ENCODE data around the gene APOBEC3A. TPM values are rescaled to one million over a fixed set of nuclear protein-coding genes. Genes with fewer than 3 reads are reported as not detected.

The APOBEC3A gene
- total RNA-seq, 4 donors from 2014 or later = 3.3 TPM; not detected in 3

GRCh38 chr22:38966380-38966702, 8.9 kb downstream of the APOBEC3A start:
- H3K4me1 ChIP-seq = no peaks in the 10 kb centered on the region
- TF ChIP-seq CTCF (IDR thresholded peaks at IDR 0.05) (no peak), POLR2A (IDR thresholded peaks at IDR 0.05) (no peak), EP300 (IDR thresholded peaks at IDR 0.05) (no peak)

GRCh38 chr22:38966942-38967341, 9.5 kb downstream of the APOBEC3A start:
- Histone ChIP-seq H3K4me1 (no peaks in the 10 kb centered on the region), H3K9me3 (no peaks in the 10 kb centered on the region), H3K27me3 (no peaks in the 10 kb centered on the region), H3K27ac (no peak overlapping the region), H3K4me3 (no peak overlapping the region), H3K36me3 (no peaks in the 10 kb centered on the region)
- TF ChIP-seq POLR2A (IDR thresholded peaks at IDR 0.05) (no peak), CTCF (IDR thresholded peaks at IDR 0.05) (no peak), EP300 (IDR thresholded peaks at IDR 0.05) (no peak)
- DNase-seq (ENCODE audit: low spot score in 2 of 2) = no peak
- WGBS, 2 donors = 85 to 87% methylated on average over 6 to 7 of the region's 7 CpGs

More at GRCh38 chr22:38966380-38966702, 8.9 kb downstream of the APOBEC3A start:
- Histone ChIP-seq H3K27me3 (no peaks in the 10 kb centered on the region), H3K9me3 (no peaks in the 10 kb centered on the region), H3K36me3 (no peaks in the 10 kb centered on the region), H3K4me3 (no peak overlapping the region), H3K27ac (no peak overlapping the region)
- no peak for DNase-seq (ENCODE audit: low spot score in 2 of 2)
- WGBS, 2 donors = 44 to 48% methylated on average over 5 of the region's 5 CpGs

GRCh38 chr22:38967451-38968450, 10.3 kb downstream of the APOBEC3A start:
- Histone ChIP-seq H3K36me3 (no peaks in the 10 kb centered on the region), H3K4me1 (no peaks in the 10 kb centered on the region), H3K27ac (no peak overlapping the region), H3K9me3 (no peaks in the 10 kb centered on the region), H3K27me3 (no peaks in the 10 kb centered on the region), H3K4me3 (no peak overlapping the region)
- WGBS, 2 donors = 73 to 74% methylated on average over 14 to 15 of the region's 15 CpGs
- TF ChIP-seq POLR2A (IDR thresholded peaks at IDR 0.05) (no peak), EP300 (IDR thresholded peaks at IDR 0.05) (peak in 1 of 2 donors; percentile 65), CTCF (IDR thresholded peaks at IDR 0.05) (no peak)
- peak in 1 of 2 donors; percentile 27 for DNase-seq (ENCODE audit: low spot score in 2 of 2)

GRCh38 chr22:38968801-38969200, 11.4 kb downstream of the APOBEC3A start:
- no peaks in the 10 kb centered on the region for H3K27me3 ChIP-seq
- 81 to 82% methylated on average over 11 of the region's 11 CpGs for WGBS, 2 donors
- no peak overlapping the region for H3K27ac ChIP-seq
- no peak for TF ChIP-seq EP300 (IDR thresholded peaks at IDR 0.05)
- TF ChIP-seq CTCF (IDR thresholded peaks at IDR 0.05) = no peak
- TF ChIP-seq POLR2A (IDR thresholded peaks at IDR 0.05) = no peak
- no peaks in the 10 kb centered on the region for H3K4me1 ChIP-seq
- no peak for DNase-seq (ENCODE audit: low spot score in 2 of 2)
- no peaks in the 10 kb centered on the region for H3K36me3 ChIP-seq
- H3K9me3 ChIP-seq = no peaks in the 10 kb centered on the region
- H3K4me3 ChIP-seq = no peak overlapping the region

- no peaks in the 10 kb centered on the region for H3K27me3 ChIP-seq
- WGBS, 2 donors = 30 to 38% methylated on average over 8 of the region's 8 CpGs
- no peak overlapping the region for H3K27ac ChIP-seq
- no peaks in the 10 kb centered on the region for H3K36me3 ChIP-seq
- DNase-seq (ENCODE audit: low spot score in 2 of 2) = no peak
- no peak overlapping the region for H3K4me3 ChIP-seq
- H3K9me3 ChIP-seq = no peaks in the 10 kb centered on the region
- no peaks in the 10 kb centered on the region for H3K4me1 ChIP-seq
- TF ChIP-seq POLR2A (IDR thresholded peaks at IDR 0.05) (no peak), EP300 (IDR thresholded peaks at IDR 0.05) (no peak), CTCF (IDR thresholded peaks at IDR 0.05) (no peak)
Observed at GRCh38 chr22:38970551-38970950, 13.1 kb downstream of the APOBEC3A start.
